Skin of body (tissue), 2 donors: ENCODE results near the gene ABCC12. TPM values are rescaled to one million over a fixed set of nuclear protein-coding genes. Genes with fewer than 3 reads are reported as not detected.

Source experiments
- DNase-seq: peaks from one replicate; lab custom pipeline; 2025; lab: John Stamatoyannopoulos, UW
- total RNA-seq: library from RNA; depleted of rRNA; stranded (reverse); fragments of >200 nt; gene quantifications from one replicate; pipeline ENCODE4 v1.2.3, GENCODE V29; 2014

Gene ABCC12
- total RNA-seq, 1 donor from 2014 or later = 0.10 TPM

- no peak for DNase-seq
These were observed 10.3 kb upstream of the ABCC12 start for GRCh38 chr16:48165961-48166578.

- DNase-seq = peak; percentile 2
These were observed 9.3 kb upstream of the ABCC12 start for GRCh38 chr16:48164907-48165715.

GRCh38 chr16:48162839-48163410 is 7.1 kb upstream of the ABCC12 start:
- DNase-seq = no peak

- DNase-seq = no peak
These were observed 6.1 kb upstream of the ABCC12 start for GRCh38 chr16:48161906-48162305.

GRCh38 chr16:48160575-48160974 is 4.8 kb upstream of the ABCC12 start:
- DNase-seq = no peak

GRCh38 chr16:48158296-48158695 is 2.5 kb upstream of the ABCC12 start:
- DNase-seq = no peak

GRCh38 chr16:48157794-48158193 is 2.0 kb upstream of the ABCC12 start:
- no peak for DNase-seq

GRCh38 chr16:48157302-48157701 is 1.5 kb upstream of the ABCC12 start:
- no peak for DNase-seq

- DNase-seq = peak; percentile 31
These were observed 1.0 kb upstream of the ABCC12 start for GRCh38 chr16:48156790-48157209.

GRCh38 chr16:48153774-48154173 is 2.0 kb downstream of the ABCC12 start:
- no peak for DNase-seq

GRCh38 chr16:48152226-48152625 is 3.6 kb downstream of the ABCC12 start:
- no peak for DNase-seq

GRCh38 chr16:48150707-48151106 is 5.1 kb downstream of the ABCC12 start:
- DNase-seq = no peak

GRCh38 chr16:48146710-48147109 is 9.1 kb downstream of the ABCC12 start:
- DNase-seq = no peak

GRCh38 chr16:48146131-48146530 is 9.7 kb downstream of the ABCC12 start:
- no peak for DNase-seq

GRCh38 chr16:48143812-48144368 is 11.9 kb downstream of the ABCC12 start:
- DNase-seq = no peak

- DNase-seq = no peak
These were observed 15.0 kb downstream of the ABCC12 start for GRCh38 chr16:48140821-48141220.

- DNase-seq = no peak
These were observed 16.3 kb downstream of the ABCC12 start for GRCh38 chr16:48139517-48139916.

GRCh38 chr16:48138543-48138942 is 17.2 kb downstream of the ABCC12 start:
- DNase-seq = no peak

- DNase-seq = no peak
These were observed 18.0 kb downstream of the ABCC12 start for GRCh38 chr16:48137822-48138221.

GRCh38 chr16:48136547-48137360 is 19.0 kb downstream of the ABCC12 start:
- no peak for DNase-seq

- no peak for DNase-seq
These were observed 22.2 kb downstream of the ABCC12 start for GRCh38 chr16:48133455-48134211.
